Uterus (tissue), 2 donors: Measurements from ENCODE around the gene NHERF1.

Experiments used
- POLR2A ChIP-seq, 2 donors: fragments of 450-650 bp; IDR thresholded peaks; one replicate each; pipeline ENCODE4 v1.6.1; 2016; ENCODE audit warnings: antibody characterized with exemption in 2 of 2, mild to moderate bottlenecking in 1 of 2, moderate library complexity in 1 of 2
- TF ChIP-seq, protein P1 (sequence below), 4 experiments: fragments of 200-600 bp in 2 of 4; fragments of 450-650 bp in 2 of 4; sonication (generic) in 2 of 4; IDR thresholded peaks; one replicate each; pipeline ENCODE4 v1.5.1; 2016 to 2019; ENCODE audit warnings: antibody characterized with exemption in 4 of 4, mild to moderate bottlenecking in 2 of 4, moderate library complexity in 1 of 4

DNA sequence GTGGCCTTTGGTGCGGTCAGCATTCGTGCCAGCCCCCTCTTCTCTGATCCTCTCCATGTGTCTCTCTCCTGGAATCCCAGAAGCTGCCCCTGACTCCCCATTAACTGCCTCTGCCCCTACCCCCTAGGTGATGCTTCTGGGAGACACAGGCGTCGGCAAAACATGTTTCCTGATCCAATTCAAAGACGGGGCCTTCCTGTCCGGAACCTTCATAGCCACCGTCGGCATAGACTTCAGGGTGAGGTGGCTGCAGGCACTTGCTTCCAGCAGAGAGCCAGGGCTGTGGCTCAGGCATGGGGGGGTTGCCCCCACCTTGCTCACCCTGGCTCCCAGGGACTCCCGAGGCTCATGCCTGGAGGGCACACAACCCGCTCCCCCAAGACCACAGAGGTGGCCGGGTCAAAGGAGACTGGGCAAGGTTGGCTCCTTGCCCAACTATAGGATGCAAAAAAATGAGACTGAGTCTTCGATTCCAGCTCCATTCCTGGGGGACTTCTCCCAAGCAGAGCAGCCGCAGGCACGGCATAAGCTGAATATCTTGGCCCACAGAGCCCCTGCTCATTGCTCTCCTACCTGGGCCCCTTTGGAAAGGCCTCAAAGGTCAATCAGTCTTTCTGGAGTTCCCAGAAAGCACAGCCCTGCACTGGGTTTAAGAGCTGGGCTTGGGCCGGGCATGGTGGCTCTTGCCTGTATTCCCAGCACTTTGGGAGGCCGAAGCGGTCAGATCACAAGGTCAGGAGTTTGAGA, 7.6 kb upstream of the NHERF1 start:
- TF ChIP-seq, protein P1, sequence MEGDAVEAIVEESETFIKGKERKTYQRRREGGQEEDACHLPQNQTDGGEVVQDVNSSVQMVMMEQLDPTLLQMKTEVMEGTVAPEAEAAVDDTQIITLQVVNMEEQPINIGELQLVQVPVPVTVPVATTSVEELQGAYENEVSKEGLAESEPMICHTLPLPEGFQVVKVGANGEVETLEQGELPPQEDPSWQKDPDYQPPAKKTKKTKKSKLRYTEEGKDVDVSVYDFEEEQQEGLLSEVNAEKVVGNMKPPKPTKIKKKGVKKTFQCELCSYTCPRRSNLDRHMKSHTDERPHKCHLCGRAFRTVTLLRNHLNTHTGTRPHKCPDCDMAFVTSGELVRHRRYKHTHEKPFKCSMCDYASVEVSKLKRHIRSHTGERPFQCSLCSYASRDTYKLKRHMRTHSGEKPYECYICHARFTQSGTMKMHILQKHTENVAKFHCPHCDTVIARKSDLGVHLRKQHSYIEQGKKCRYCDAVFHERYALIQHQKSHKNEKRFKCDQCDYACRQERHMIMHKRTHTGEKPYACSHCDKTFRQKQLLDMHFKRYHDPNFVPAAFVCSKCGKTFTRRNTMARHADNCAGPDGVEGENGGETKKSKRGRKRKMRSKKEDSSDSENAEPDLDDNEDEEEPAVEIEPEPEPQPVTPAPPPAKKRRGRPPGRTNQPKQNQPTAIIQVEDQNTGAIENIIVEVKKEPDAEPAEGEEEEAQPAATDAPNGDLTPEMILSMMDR (IDR thresholded peaks at IDR 0.05): no peak
- no peak for TF ChIP-seq POLR2A (IDR thresholded peaks at IDR 0.05)
